Brain microvascular endothelial cell (primary cell): ENCODE data around the gene SYT6.

Experiments used
- DNase-seq: peaks from one replicate; pipeline ENCODE4 v3.0.0-alpha.2; 2020
- H3K27ac ChIP-seq: fragments of 250-450 bp; sonication (Bioruptor Pico); 2 replicates; pipeline ENCODE4 v1.5.1; 2020; ENCODE audit warnings: mild to moderate bottlenecking, moderate library complexity
- H3K27me3 ChIP-seq: fragments of 250-450 bp; sonication (Bioruptor Pico); replicated peaks from 2 replicates; pipeline ENCODE4 v1.5.1; 2020; ENCODE audit warnings: mild to moderate bottlenecking
- H3K36me3 ChIP-seq: fragments of 250-450 bp; sonication (Bioruptor Pico); replicated peaks from 2 replicates; pipeline ENCODE4 v1.5.1; 2020; ENCODE audit warnings: mild to moderate bottlenecking
- H3K4me3 ChIP-seq: 2 replicates; pipeline ENCODE4 v1.5.1; 2011; ENCODE audit warnings: low read depth, mild to moderate bottlenecking, control low read depth, low read length, moderate library complexity
- in situ Hi-C: cut with HindIII; loops from 2 replicates; pipeline ENCODE4 v1.10.0; 2017; ENCODE audit warnings: low sequenced_read_pairs, low pct_ligation_motif_present
- TF ChIP-seq, protein P1 (sequence below): IDR thresholded peaks from 2 replicates; pipeline ENCODE4 v1.5.1; 2011; ENCODE audit warnings: low read depth, mild to moderate bottlenecking, moderate library complexity, low read length, control low read depth, inconsistent platforms; ENCODE audit errors: missing control alignments

The SYT6 gene

GRCh38 chr1:114088392-114089299 lies 65.0 kb downstream of the SYT6 start:
- in situ Hi-C loops = no loop called here
- TF ChIP-seq, protein P1, sequence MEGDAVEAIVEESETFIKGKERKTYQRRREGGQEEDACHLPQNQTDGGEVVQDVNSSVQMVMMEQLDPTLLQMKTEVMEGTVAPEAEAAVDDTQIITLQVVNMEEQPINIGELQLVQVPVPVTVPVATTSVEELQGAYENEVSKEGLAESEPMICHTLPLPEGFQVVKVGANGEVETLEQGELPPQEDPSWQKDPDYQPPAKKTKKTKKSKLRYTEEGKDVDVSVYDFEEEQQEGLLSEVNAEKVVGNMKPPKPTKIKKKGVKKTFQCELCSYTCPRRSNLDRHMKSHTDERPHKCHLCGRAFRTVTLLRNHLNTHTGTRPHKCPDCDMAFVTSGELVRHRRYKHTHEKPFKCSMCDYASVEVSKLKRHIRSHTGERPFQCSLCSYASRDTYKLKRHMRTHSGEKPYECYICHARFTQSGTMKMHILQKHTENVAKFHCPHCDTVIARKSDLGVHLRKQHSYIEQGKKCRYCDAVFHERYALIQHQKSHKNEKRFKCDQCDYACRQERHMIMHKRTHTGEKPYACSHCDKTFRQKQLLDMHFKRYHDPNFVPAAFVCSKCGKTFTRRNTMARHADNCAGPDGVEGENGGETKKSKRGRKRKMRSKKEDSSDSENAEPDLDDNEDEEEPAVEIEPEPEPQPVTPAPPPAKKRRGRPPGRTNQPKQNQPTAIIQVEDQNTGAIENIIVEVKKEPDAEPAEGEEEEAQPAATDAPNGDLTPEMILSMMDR = no peak
- H3K27ac ChIP-seq = no peak overlapping the region
- no peaks in the 10 kb centered on the region for H3K36me3 ChIP-seq
- no peak overlapping the region for H3K4me3 ChIP-seq
- H3K27me3 ChIP-seq = peaks cover 3% of the 10 kb centered on the region
- no peak for DNase-seq

DNA sequence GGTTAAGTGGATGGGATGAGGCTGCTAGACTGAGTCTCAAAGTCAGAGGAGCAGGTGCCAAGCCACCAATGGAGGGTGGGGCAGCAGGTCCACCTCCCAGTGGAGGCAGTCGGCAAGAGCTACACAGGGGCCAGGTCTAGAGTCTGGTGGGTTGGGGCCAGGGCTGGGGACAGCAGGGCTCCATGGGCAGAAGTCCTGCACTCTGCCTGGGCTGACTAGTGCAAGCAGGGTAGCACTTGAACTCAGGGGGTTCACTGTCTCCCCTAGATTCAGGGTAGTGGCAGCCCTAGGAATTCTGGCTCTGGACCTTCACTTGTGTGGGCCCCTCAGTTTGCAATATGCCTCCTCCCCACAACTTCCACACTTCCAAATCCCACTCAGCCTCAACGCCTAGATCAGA lies 66.2 kb downstream of the SYT6 start:
- no peak for DNase-seq
- H3K36me3 ChIP-seq = no peaks in the 10 kb centered on the region
- peaks cover 3% of the 10 kb centered on the region for H3K27me3 ChIP-seq
- in situ Hi-C loops = no loop called here
- H3K27ac ChIP-seq = no peak overlapping the region
- TF ChIP-seq, protein P1 = no peak
- no peak overlapping the region for H3K4me3 ChIP-seq

DNA sequence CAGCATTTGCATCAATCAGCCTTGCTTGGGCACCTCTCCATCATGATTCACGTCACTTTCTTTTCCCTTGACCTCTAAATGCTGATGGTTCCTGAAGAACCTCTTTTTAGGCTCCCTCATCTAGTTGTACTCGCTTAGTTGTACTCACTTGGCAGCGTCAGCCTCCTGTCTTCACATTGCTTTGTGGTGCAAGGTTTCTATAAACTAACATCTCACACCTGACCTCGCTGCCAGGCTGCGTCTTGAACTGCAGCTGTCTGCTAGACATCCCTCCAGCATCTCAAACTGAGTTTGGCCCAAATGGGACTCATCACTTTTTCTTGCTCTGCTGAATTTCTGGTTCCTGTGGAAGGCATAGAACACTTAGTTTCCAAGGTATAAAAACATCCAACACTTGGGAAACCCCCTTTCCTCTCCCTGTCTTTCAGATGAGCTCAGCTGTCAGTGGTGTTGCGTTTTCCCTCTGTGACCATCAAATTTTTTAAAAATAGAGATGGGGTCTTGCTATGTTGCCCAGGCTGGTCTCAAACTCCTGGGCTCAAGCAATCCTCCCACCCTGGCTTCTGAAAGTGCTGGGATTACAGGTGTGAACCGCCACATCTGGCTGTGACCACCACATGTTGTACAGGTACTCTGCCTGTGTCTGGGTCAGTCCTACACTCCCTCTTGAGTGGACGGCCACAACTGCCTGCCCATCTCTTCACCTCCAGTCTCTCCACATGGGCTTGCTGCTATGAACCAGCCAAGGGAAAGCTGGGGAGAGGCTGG lies 66.9 kb downstream of the SYT6 start:
- in situ Hi-C loops = no loop called here

GRCh38 chr1:114082867-114083585 lies 70.6 kb downstream of the SYT6 start:
- H3K4me3 ChIP-seq = no peak overlapping the region
- peaks cover 3% of the 10 kb centered on the region for H3K27me3 ChIP-seq
- in situ Hi-C loops = no loop called here
- DNase-seq = no peak
- TF ChIP-seq, protein P1 = no peak
- H3K36me3 ChIP-seq = no peaks in the 10 kb centered on the region
- H3K27ac ChIP-seq = no peak overlapping the region

More for the DNA sequence above, 66.9 kb downstream of the SYT6 start:
- TF ChIP-seq, protein P1 = no peak
- DNase-seq = no peak
- Histone ChIP-seq H3K27me3 (peaks cover 3% of the 10 kb centered on the region), H3K4me3 (no peak overlapping the region), H3K36me3 (no peaks in the 10 kb centered on the region), H3K27ac (no peak overlapping the region)

GRCh38 chr1:114082304-114082630 lies 71.4 kb downstream of the SYT6 start:
- H3K36me3 ChIP-seq = no peaks in the 10 kb centered on the region
- DNase-seq = no peak
- in situ Hi-C loops = no loop called here
- TF ChIP-seq, protein P1 = no peak
- peaks cover 2% of the 10 kb centered on the region for H3K27me3 ChIP-seq
- no peak overlapping the region for H3K27ac ChIP-seq
- no peak overlapping the region for H3K4me3 ChIP-seq
